GM12801 (cell line): ENCODE results near the gene CDC42EP2.

Experiments used
- CTCF ChIP-seq: IDR thresholded peaks from one replicate; pipeline ENCODE4 v1.5.1; 2011; ENCODE audit warnings: control low read depth; ENCODE audit not compliant: insufficient read length; ENCODE audit errors: extremely low read depth

Gene CDC42EP2

GRCh38 chr11:65279279-65279678, 35.4 kb upstream of the CDC42EP2 start:
- no peak for TF ChIP-seq CTCF

GRCh38 chr11:65279741-65280440, 34.8 kb upstream of the CDC42EP2 start:
- no peak for TF ChIP-seq CTCF

GRCh38 chr11:65280646-65281045, 34.0 kb upstream of the CDC42EP2 start:
- TF ChIP-seq CTCF = no peak

- no peak for TF ChIP-seq CTCF
These were observed 28.0 kb upstream of the CDC42EP2 start for GRCh38 chr11:65286686-65287085.

- no peak for TF ChIP-seq CTCF
These were observed 27.1 kb upstream of the CDC42EP2 start for GRCh38 chr11:65287601-65288000.

GRCh38 chr11:65288706-65289536, 25.7 kb upstream of the CDC42EP2 start:
- TF ChIP-seq CTCF = no peak

- TF ChIP-seq CTCF = no peak
These were observed 24.1 kb upstream of the CDC42EP2 start for GRCh38 chr11:65290448-65291165.
